Neural cell (in vitro differentiated cells): ENCODE data around the gene FAM234A. TPM values are rescaled to one million over a fixed set of nuclear protein-coding genes. Genes with fewer than 3 reads are reported as not detected.

ENCODE experiments used
- H2AFZ ChIP-seq: fragments of 200-600, 300-800 bp; sonication (generic), shearing (Covaris generic); 2 replicates; pipeline ENCODE4 v1.6.0; 2014; ENCODE audit warnings: low read depth, mild to moderate bottlenecking, antibody characterized with exemption, low read length, moderate library complexity
- H3F3A ChIP-seq: fragments of 200-600 bp; shearing (Covaris generic); 2 replicates; pipeline ENCODE4 v1.6.1; 2016; ENCODE audit warnings: mild to moderate bottlenecking, moderate library complexity, mixed read lengths, antibody characterized with exemption, low read length; ENCODE audit not compliant: insufficient read depth, poor library complexity, severe bottlenecking
- H3K27ac ChIP-seq: fragments of 200-600, 300-800 bp; sonication (generic), shearing (Covaris generic); 2 replicates; pipeline ENCODE4 v1.5.1; 2014; ENCODE audit warnings: mild to moderate bottlenecking, low read length, moderate library complexity
- H3K27me3 ChIP-seq: fragments of 300-800, 200-600 bp; sonication (generic), shearing (Covaris generic); 2 replicates; pipeline ENCODE4 v1.6.0; 2014; ENCODE audit warnings: mild to moderate bottlenecking, low read depth, low read length, moderate library complexity; ENCODE audit not compliant: insufficient read depth
- H3K36me3 ChIP-seq: fragments of 300-800, 200-600 bp; sonication (generic), shearing (Covaris generic); 2 replicates; pipeline ENCODE4 v1.5.1; 2014; ENCODE audit warnings: mild to moderate bottlenecking, antibody characterized with exemption, low read length, moderate library complexity; ENCODE audit not compliant: insufficient read depth
- H3K4me2 ChIP-seq: fragments of 300-800, 200-600 bp; sonication (generic), shearing (Covaris generic); 2 replicates; pipeline ENCODE4 v1.6.0; 2014; ENCODE audit warnings: mild to moderate bottlenecking, low read length
- H3K4me3 ChIP-seq: fragments of 300-800, 200-600 bp; sonication (generic), shearing (Covaris generic); 2 replicates; pipeline ENCODE4 v1.5.1; 2014; ENCODE audit warnings: mild to moderate bottlenecking, low read length, moderate library complexity
- H3K79me2 ChIP-seq: fragments of 200-600 bp; shearing (Covaris generic); replicated peaks from 2 replicates; pipeline ENCODE4 v1.6.0; 2014; ENCODE audit warnings: mild to moderate bottlenecking, low read length, moderate library complexity; ENCODE audit not compliant: insufficient read depth
- H3K9ac ChIP-seq: fragments of 300-800, 200-600 bp; sonication (generic), shearing (Covaris generic); 2 replicates; pipeline ENCODE4 v1.6.1; 2016; ENCODE audit warnings: mild to moderate bottlenecking, low read length, mixed read lengths
- H3K9me2 ChIP-seq: fragments of 200-600 bp; shearing (Covaris generic); 2 replicates; pipeline ENCODE4 v1.6.1; 2016; ENCODE audit warnings: mild to moderate bottlenecking, low read length, mixed read lengths; ENCODE audit not compliant: insufficient read depth
- H3K9me3 ChIP-seq: fragments of 200-600, 300-800 bp; sonication (generic), shearing (Covaris generic); 2 replicates; pipeline ENCODE4 v1.6.1; 2016; ENCODE audit warnings: mild to moderate bottlenecking, mixed run types, low read length, moderate library complexity, mixed read lengths
- H4K20me1 ChIP-seq: fragments of 200-600 bp; shearing (Covaris generic); 2 replicates; pipeline ENCODE4 v1.6.1; 2016; ENCODE audit warnings: mild to moderate bottlenecking, mixed run types; ENCODE audit not compliant: insufficient read depth
- EP300 ChIP-seq: fragments of 450-650 bp; conservative IDR thresholded peaks from 2 replicates; pipeline ENCODE4 v1.6.1; 2014; ENCODE audit warnings: antibody characterized with exemption, mild to moderate bottlenecking, moderate library complexity; ENCODE audit not compliant: poor library complexity, severe bottlenecking
- EZH2 ChIP-seq: fragments of 200-600, 300-800 bp; shearing (Covaris generic), sonication (generic); IDR thresholded peaks from 2 replicates; pipeline ENCODE4 v1.6.1; 2014; ENCODE audit warnings: antibody characterized with exemption, low read length, borderline replicate concordance, mild to moderate bottlenecking; ENCODE audit not compliant: insufficient read depth, poor library complexity, severe bottlenecking
- MXI1 ChIP-seq: fragments of 450-650 bp; conservative IDR thresholded peaks from 2 replicates; pipeline ENCODE4 v1.6.1; 2014; ENCODE audit warnings: antibody characterized with exemption, mild to moderate bottlenecking; ENCODE audit not compliant: poor library complexity, severe bottlenecking
- POLR2AphosphoS5 ChIP-seq: IDR thresholded peaks from 2 replicates; pipeline ENCODE4 v1.6.1; 2012
- RAD21 ChIP-seq: fragments of 450-650 bp; conservative IDR thresholded peaks from 2 replicates; pipeline ENCODE4 v1.6.1; 2014; ENCODE audit warnings: antibody characterized with exemption, mild to moderate bottlenecking, moderate library complexity
- SMC3 ChIP-seq: fragments of 450-650 bp; conservative IDR thresholded peaks from 2 replicates; pipeline ENCODE4 v1.6.1; 2014; ENCODE audit warnings: antibody characterized with exemption, mild to moderate bottlenecking, moderate library complexity; ENCODE audit not compliant: poor library complexity
- TAF1 ChIP-seq: IDR thresholded peaks from 2 replicates; pipeline ENCODE4 v1.6.1; 2012; ENCODE audit warnings: low read depth
- polyA plus RNA-seq: library from polyadenylated mRNA; depleted of rRNA; stranded (reverse); fragments of >200 nt; gene quantifications from 2 replicates; pipeline ENCODE4 v1.2.3, GENCODE V29; 2014
- TF ChIP-seq, protein P1 (sequence below): IDR thresholded peaks from 2 replicates; pipeline ENCODE4 v1.6.1; 2012; ENCODE audit warnings: borderline replicate concordance
- TF ChIP-seq, protein P2 (sequence below): fragments of 450-650 bp; IDR thresholded peaks from 2 replicates; pipeline ENCODE4 v1.5.1; 2014; ENCODE audit warnings: antibody characterized with exemption, mild to moderate bottlenecking, moderate library complexity; ENCODE audit not compliant: poor library complexity, severe bottlenecking

The FAM234A gene
- polyA plus RNA-seq, 1 donor from 2014 or later = 29.9 TPM

DNA sequence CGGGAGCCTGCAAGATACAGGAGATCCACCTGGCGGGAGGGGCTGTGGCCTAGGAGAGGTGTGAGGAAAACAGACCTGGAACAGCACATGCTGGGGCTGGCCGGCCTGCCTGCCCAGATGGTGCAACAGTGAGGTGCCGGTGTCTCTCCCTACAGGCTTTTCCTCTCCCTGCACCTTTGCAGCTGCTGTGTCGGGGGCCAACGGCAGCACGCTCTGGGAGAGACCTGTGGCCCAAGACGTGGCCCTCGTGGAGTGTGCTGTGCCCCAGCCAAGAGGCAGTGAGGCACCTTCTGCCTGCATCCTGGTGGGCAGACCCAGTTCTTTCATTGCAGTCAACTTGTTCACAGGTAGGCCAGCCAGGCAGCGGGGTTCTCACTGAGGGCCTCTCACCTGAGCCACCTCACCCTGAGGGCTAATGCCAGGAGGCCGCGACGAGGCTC lies 25.2 kb downstream of the FAM234A start:
- no peak overlapping the region for H3K27ac ChIP-seq
- TF ChIP-seq MXI1 = no peak
- no peak for TF ChIP-seq TAF1
- no peak for TF ChIP-seq EP300
- no peak for TF ChIP-seq RAD21
- no peak for TF ChIP-seq SMC3
- H3K27me3 ChIP-seq = no peaks in the 10 kb centered on the region
- H3K9me2 ChIP-seq = no peaks in the 10 kb centered on the region
- no peak overlapping the region for H2AFZ ChIP-seq
- no peaks in the 10 kb centered on the region for H4K20me1 ChIP-seq
- H3K9ac ChIP-seq = no peak overlapping the region
- no peaks in the 10 kb centered on the region for H3K79me2 ChIP-seq
- H3K4me3 ChIP-seq = no peak overlapping the region
- no peaks in the 10 kb centered on the region for H3K36me3 ChIP-seq
- no peak overlapping the region for H3K4me2 ChIP-seq
- H3K9me3 ChIP-seq = no peaks in the 10 kb centered on the region
- H3F3A ChIP-seq = no peaks in the 10 kb centered on the region

DNA sequence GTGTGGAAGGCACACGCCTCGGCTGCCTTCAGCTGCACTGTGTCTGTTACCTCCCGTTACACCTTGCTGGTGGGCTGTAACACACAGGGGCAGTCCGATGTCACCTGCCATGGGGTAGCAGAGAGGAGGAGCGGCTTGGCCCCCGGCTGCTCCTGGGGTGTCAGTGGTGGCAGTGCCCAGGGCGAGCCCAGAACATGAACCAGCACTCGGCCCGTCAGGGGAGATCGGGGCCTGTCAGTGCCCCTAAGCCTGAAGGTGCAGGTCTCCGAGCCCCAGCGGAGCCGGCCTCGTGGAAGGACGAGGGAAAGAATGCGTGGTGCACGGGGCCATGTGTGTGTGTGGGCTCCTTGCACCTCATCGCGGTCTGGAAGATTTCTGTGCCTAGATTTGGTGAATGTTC lies 25.7 kb downstream of the FAM234A start:
- no peaks in the 10 kb centered on the region for H3K79me2 ChIP-seq
- H3K36me3 ChIP-seq = no peaks in the 10 kb centered on the region
- H3K4me2 ChIP-seq = no peak overlapping the region
- no peaks in the 10 kb centered on the region for H3K9me2 ChIP-seq
- TF ChIP-seq EZH2 (no peak), SMC3 (no peak), MXI1 (no peak), POLR2AphosphoS5 (no peak)
- TF ChIP-seq, protein P1, sequence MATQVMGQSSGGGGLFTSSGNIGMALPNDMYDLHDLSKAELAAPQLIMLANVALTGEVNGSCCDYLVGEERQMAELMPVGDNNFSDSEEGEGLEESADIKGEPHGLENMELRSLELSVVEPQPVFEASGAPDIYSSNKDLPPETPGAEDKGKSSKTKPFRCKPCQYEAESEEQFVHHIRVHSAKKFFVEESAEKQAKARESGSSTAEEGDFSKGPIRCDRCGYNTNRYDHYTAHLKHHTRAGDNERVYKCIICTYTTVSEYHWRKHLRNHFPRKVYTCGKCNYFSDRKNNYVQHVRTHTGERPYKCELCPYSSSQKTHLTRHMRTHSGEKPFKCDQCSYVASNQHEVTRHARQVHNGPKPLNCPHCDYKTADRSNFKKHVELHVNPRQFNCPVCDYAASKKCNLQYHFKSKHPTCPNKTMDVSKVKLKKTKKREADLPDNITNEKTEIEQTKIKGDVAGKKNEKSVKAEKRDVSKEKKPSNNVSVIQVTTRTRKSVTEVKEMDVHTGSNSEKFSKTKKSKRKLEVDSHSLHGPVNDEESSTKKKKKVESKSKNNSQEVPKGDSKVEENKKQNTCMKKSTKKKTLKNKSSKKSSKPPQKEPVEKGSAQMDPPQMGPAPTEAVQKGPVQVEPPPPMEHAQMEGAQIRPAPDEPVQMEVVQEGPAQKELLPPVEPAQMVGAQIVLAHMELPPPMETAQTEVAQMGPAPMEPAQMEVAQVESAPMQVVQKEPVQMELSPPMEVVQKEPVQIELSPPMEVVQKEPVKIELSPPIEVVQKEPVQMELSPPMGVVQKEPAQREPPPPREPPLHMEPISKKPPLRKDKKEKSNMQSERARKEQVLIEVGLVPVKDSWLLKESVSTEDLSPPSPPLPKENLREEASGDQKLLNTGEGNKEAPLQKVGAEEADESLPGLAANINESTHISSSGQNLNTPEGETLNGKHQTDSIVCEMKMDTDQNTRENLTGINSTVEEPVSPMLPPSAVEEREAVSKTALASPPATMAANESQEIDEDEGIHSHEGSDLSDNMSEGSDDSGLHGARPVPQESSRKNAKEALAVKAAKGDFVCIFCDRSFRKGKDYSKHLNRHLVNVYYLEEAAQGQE = no peak
- no peaks in the 10 kb centered on the region for H4K20me1 ChIP-seq
- H3K4me3 ChIP-seq = no peak overlapping the region
- H3K27me3 ChIP-seq = no peaks in the 10 kb centered on the region
- no peak overlapping the region for H3K9ac ChIP-seq
- no peaks in the 10 kb centered on the region for H3F3A ChIP-seq
- H3K9me3 ChIP-seq = no peaks in the 10 kb centered on the region
- H3K27ac ChIP-seq = no peak overlapping the region
- no peak overlapping the region for H2AFZ ChIP-seq

DNA sequence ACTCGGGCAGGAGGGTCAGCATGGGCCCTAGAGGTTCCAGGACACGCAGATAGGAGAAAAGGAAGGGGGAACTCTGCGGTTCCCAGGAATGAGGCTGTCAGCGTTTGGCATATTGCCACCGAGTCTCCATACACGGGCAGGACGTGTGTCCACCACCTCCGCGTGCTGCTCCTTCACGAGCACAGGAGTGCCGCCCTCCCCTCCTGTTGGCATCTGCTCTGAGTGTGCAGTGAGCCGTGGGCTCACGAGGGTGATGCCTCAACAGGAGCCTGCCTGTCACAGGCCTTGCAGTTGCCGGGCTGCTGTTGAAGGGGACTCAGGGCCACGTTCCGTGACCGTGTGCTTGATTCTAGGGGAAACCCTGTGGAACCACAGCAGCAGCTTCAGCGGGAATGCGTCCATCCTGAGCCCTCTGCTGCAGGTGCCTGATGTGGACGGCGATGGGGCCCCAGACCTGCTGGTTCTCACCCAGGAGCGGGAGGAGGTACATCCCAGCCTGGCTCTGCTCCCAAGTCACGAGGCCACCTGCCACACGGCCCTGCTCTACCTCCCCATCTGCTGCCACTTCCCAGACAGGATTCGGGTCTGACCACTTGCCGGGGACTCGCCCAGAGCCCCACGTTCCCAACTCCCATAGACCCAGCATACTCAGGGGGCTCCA lies 26.5 kb downstream of the FAM234A start:
- Histone ChIP-seq H2AFZ (no peak overlapping the region), H3K27ac (no peak overlapping the region), H3K36me3 (no peaks in the 10 kb centered on the region), H4K20me1 (no peaks in the 10 kb centered on the region), H3K27me3 (no peaks in the 10 kb centered on the region), H3K79me2 (no peaks in the 10 kb centered on the region), H3K4me2 (no peak overlapping the region), H3F3A (no peaks in the 10 kb centered on the region), H3K4me3 (no peak overlapping the region), H3K9me3 (no peaks in the 10 kb centered on the region), H3K9ac (no peak overlapping the region), H3K9me2 (no peaks in the 10 kb centered on the region)
- TF ChIP-seq, protein P2, sequence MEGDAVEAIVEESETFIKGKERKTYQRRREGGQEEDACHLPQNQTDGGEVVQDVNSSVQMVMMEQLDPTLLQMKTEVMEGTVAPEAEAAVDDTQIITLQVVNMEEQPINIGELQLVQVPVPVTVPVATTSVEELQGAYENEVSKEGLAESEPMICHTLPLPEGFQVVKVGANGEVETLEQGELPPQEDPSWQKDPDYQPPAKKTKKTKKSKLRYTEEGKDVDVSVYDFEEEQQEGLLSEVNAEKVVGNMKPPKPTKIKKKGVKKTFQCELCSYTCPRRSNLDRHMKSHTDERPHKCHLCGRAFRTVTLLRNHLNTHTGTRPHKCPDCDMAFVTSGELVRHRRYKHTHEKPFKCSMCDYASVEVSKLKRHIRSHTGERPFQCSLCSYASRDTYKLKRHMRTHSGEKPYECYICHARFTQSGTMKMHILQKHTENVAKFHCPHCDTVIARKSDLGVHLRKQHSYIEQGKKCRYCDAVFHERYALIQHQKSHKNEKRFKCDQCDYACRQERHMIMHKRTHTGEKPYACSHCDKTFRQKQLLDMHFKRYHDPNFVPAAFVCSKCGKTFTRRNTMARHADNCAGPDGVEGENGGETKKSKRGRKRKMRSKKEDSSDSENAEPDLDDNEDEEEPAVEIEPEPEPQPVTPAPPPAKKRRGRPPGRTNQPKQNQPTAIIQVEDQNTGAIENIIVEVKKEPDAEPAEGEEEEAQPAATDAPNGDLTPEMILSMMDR = no peak
- no peak for TF ChIP-seq SMC3
- no peak for TF ChIP-seq EP300
